Bronchial epithelial cell (primary cell): ENCODE results near the gene ADAMTS2. TPM values are rescaled to one million over a fixed set of nuclear protein-coding genes. Genes with fewer than 3 reads are reported as not detected.

Source experiments
- DNase-seq: peaks from one replicate; pipeline ENCODE4 v3.0.0-alpha.2; 2010; ENCODE audit warnings: low read depth
- FAIRE-seq: peaks from 2 replicates; lab custom pipeline; 2011; peaks lifted over from hg19 to GRCh38; lab: Jason Lieb, UNC
- H3K27me3 ChIP-seq: 2 replicates; pipeline ENCODE4 v1.5.1; 2011; ENCODE audit warnings: low read length; ENCODE audit not compliant: control insufficient read depth, insufficient read depth
- H3K36me3 ChIP-seq: 2 replicates; pipeline ENCODE4 v1.5.1; 2011; ENCODE audit warnings: low read length; ENCODE audit not compliant: control insufficient read depth, insufficient read depth
- H3K4me3 ChIP-seq: 2 replicates; pipeline ENCODE4 v1.5.1; 2011; ENCODE audit warnings: mild to moderate bottlenecking, low read depth, low read length, control low read depth
- CTCF ChIP-seq: IDR thresholded peaks from 2 replicates; pipeline ENCODE4 v1.5.1; 2011; ENCODE audit warnings: mild to moderate bottlenecking, moderate library complexity, low read length, control low read depth, inconsistent platforms; ENCODE audit not compliant: insufficient read depth, severe bottlenecking
- total RNA-seq: library from RNA; depleted of rRNA; stranded (reverse); fragments of >200 nt; gene quantifications from 2 replicates; pipeline ENCODE4 v1.2.1, GENCODE V29; 2014

Gene ADAMTS2
- total RNA-seq, 1 donor from 2014 or later: 0.26 TPM

DNA sequence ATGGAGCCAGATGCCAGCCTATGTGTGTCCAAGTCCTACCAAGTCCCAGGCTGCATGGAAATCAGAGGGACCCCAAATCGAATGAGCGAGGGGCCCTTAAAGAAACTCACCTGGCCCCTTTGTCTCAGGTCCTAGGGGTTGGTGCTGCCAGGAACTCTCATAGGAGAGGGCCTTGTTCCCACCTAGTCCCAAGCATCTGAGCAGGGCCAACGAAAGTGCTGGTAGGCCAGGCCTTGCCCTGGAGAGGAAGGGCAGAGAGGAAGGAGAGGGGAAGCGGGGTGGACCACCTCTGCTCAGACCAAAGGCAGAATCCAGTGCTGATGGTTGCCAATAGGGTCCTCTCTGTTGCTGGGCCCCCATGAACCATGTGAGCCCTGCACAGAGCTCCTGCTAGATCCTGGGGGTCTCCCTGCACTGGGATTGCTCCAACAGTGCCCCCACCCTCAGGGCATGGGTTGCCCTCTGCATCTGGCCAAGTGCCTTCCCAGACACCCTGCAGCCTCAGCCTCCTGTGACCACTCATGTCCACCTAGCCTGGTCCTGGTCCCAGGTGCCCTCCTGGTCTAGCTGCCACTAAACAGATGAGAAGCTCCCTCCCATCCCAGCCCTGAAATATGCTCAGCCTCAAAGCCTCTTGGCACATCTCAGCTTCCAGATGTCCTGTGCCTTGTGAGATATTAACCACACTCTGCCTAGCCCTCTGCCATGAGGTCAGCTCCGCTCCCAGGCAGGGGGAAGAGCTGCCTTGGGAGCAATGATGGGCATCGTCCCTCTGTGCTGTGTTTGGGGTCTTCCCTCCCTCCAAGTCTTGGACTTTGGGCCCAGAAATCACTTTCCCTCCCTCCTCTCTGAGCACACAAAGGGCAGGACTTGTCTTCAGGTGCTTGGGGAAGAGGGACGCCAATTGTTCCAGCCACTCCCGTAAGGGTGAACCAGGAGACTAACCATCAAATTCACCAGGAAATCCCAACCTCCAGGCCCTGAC lies 109.6 kb downstream of the ADAMTS2 start:
- FAIRE-seq: peak; percentile 50
- no peak for DNase-seq
- Histone ChIP-seq H3K27me3 (no peaks in the 10 kb centered on the region), H3K36me3 (no peaks in the 10 kb centered on the region), H3K4me3 (no peak overlapping the region)
- TF ChIP-seq CTCF: no peak

DNA sequence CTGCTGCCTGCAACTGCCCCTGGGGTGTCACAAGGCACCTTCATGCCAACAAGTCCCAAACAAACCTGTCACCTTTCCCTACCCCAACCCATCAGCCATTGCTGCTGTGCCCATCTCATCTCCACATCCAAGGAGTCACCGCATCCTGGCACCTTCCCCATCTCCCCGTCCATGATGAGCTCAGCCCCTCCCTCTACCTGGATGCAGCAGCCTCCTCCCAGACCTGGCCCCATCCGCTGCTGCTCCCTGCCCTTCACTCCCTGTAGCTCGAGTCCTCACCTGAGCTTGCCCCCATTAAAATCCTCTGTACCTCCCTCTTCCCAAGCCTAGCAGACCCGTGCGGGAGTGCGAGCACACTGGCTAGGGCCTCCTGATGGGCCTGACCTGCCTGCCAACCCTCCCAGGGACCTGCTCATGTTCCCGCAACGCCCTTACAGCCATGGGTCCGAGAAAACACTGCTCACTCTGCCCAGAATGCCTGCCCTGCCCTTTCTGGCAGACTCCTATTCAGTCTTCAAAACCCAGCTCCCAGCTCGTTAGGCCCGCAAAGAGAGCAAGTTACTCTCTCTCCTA lies 110.6 kb downstream of the ADAMTS2 start:
- Histone ChIP-seq H3K4me3 (no peak overlapping the region), H3K36me3 (no peaks in the 10 kb centered on the region), H3K27me3 (no peaks in the 10 kb centered on the region)
- TF ChIP-seq CTCF: no peak
- FAIRE-seq: no peak
- no peak for DNase-seq

GRCh38 chr5:179233909-179234562 lies 111.2 kb downstream of the ADAMTS2 start:
- DNase-seq (no peak), FAIRE-seq (no peak)
- Histone ChIP-seq H3K27me3 (no peaks in the 10 kb centered on the region), H3K4me3 (no peak overlapping the region), H3K36me3 (no peaks in the 10 kb centered on the region)
- no peak for TF ChIP-seq CTCF

GRCh38 chr5:179232091-179232735 lies 113.0 kb downstream of the ADAMTS2 start:
- Histone ChIP-seq H3K27me3 (no peaks in the 10 kb centered on the region), H3K4me3 (no peak overlapping the region), H3K36me3 (no peaks in the 10 kb centered on the region)
- TF ChIP-seq CTCF: no peak
- DNase-seq: no peak
- FAIRE-seq: no peak

DNA sequence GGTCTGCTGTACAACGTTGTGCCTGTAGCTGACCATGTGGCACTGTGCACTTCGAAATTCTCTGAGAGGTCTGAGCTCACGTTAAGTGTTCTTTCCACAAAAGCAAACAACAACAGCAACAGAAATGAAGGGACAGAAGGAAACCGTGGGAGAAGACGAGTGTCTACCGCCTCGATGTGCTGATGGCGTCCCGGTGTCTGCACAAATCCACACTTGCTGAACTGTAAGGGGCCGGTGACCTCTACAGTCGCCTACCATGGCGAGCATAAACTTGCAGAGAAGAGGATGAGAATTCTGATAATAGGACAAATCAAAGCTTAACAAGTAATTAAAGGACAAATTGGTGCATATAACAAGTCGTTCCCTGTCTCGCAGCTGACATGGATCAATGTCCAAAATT lies 114.0 kb downstream of the ADAMTS2 start:
- DNase-seq: no peak
- no peak overlapping the region for H3K4me3 ChIP-seq
- no peaks in the 10 kb centered on the region for H3K27me3 ChIP-seq
- no peak for TF ChIP-seq CTCF
- no peak for FAIRE-seq
- H3K36me3 ChIP-seq: no peaks in the 10 kb centered on the region
